OCI-LY3 (cell line): ENCODE results near the gene BFSP1.

ENCODE experiments used
- H2AFZ ChIP-seq: fragments of 200-600, 300-600 bp; shearing (Covaris generic); 2 replicates; pipeline ENCODE4 v1.6.0; 2014; ENCODE audit warnings: antibody characterized with exemption, low read depth, low read length
- H3K27ac ChIP-seq: fragments of 200-600, 300-600 bp; sonication (generic); 2 replicates; pipeline ENCODE4 v1.5.1; 2014; ENCODE audit warnings: mild to moderate bottlenecking, low read length, moderate library complexity, mixed read lengths
- H3K27me3 ChIP-seq: fragments of 200-600, 300-600 bp; sonication (generic); 2 replicates; pipeline ENCODE4 v1.6.1; 2014; ENCODE audit warnings: low read depth, low read length, mixed read lengths
- H3K36me3 ChIP-seq: fragments of 200-600, 300-600 bp; sonication (generic); replicated peaks from 2 replicates; pipeline ENCODE3; 2014; ENCODE audit warnings: low read depth, low read length, mixed read lengths
- H3K4me1 ChIP-seq: fragments of 300-600, 200-600 bp; sonication (generic); 2 replicates; pipeline ENCODE4 v1.6.1; 2014; ENCODE audit warnings: low read length, mixed read lengths
- H3K4me2 ChIP-seq: fragments of 200-600, 300-600 bp; sonication (generic); 2 replicates; pipeline ENCODE4 v1.6.1; 2014; ENCODE audit warnings: low read length, mixed read lengths
- H3K4me3 ChIP-seq: fragments of 300-600, 200-600 bp; sonication (generic); 2 replicates; pipeline ENCODE4 v1.5.1; 2014; ENCODE audit warnings: antibody characterized with exemption, mild to moderate bottlenecking, low read length, moderate library complexity
- H3K79me2 ChIP-seq: fragments of 300-600, 200-600 bp; shearing (Covaris generic); 2 replicates; pipeline ENCODE4 v1.6.1; 2014; ENCODE audit warnings: mild to moderate bottlenecking, low read length, mixed read lengths
- H3K9ac ChIP-seq: fragments of 300-600, 200-600 bp; shearing (Covaris generic); 2 replicates; pipeline ENCODE4 v1.6.0; 2014; ENCODE audit warnings: mild to moderate bottlenecking, low read length, moderate library complexity
- H3K9me3 ChIP-seq: fragments of 200-600, 300-600 bp; shearing (Covaris generic); 2 replicates; pipeline ENCODE4 v1.6.1; 2014; ENCODE audit warnings: low read length, mixed read lengths; ENCODE audit not compliant: insufficient read depth
- H4K20me1 ChIP-seq: fragments of 200-600, 300-600 bp; sonication (generic); 2 replicates; pipeline ENCODE4 v1.6.1; 2016; ENCODE audit warnings: low read length, mixed read lengths; ENCODE audit not compliant: insufficient read depth
- EZH2phosphoT487 ChIP-seq: fragments of 200-600 bp; shearing (Covaris generic); IDR thresholded peaks from 2 replicates; pipeline ENCODE4 v1.6.1; 2018; ENCODE audit warnings: antibody characterized with exemption, mixed run types, low read depth
- TF ChIP-seq, protein P1 (sequence below): fragments of 200-600, 300-600 bp; sonication (generic); IDR thresholded peaks from 2 replicates; pipeline ENCODE4 v1.5.1; 2014; ENCODE audit warnings: antibody characterized with exemption, low read length, low read depth

Gene BFSP1

GRCh38 chr20:17505636-17506517 lies 25.3 kb downstream of the BFSP1 start:
- Histone ChIP-seq H3K79me2 (no peaks in the 10 kb centered on the region), H3K4me3 (peak overlapping the region; percentile 83), H4K20me1 (no peaks in the 10 kb centered on the region), H3K9ac (peak overlapping the region; percentile 53), H3K27ac (no peak overlapping the region), H3K9me3 (no peaks in the 10 kb centered on the region), H3K4me1 (peaks cover 11% of the 10 kb centered on the region), H3K36me3 (no peaks in the 10 kb centered on the region), H3K27me3 (peaks cover 39% of the 10 kb centered on the region), H3K4me2 (peak overlapping the region; percentile 99), H2AFZ (peak overlapping the region; percentile 59)
- TF ChIP-seq EZH2phosphoT487: no peak
- TF ChIP-seq, protein P1, sequence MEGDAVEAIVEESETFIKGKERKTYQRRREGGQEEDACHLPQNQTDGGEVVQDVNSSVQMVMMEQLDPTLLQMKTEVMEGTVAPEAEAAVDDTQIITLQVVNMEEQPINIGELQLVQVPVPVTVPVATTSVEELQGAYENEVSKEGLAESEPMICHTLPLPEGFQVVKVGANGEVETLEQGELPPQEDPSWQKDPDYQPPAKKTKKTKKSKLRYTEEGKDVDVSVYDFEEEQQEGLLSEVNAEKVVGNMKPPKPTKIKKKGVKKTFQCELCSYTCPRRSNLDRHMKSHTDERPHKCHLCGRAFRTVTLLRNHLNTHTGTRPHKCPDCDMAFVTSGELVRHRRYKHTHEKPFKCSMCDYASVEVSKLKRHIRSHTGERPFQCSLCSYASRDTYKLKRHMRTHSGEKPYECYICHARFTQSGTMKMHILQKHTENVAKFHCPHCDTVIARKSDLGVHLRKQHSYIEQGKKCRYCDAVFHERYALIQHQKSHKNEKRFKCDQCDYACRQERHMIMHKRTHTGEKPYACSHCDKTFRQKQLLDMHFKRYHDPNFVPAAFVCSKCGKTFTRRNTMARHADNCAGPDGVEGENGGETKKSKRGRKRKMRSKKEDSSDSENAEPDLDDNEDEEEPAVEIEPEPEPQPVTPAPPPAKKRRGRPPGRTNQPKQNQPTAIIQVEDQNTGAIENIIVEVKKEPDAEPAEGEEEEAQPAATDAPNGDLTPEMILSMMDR: no peak

DNA sequence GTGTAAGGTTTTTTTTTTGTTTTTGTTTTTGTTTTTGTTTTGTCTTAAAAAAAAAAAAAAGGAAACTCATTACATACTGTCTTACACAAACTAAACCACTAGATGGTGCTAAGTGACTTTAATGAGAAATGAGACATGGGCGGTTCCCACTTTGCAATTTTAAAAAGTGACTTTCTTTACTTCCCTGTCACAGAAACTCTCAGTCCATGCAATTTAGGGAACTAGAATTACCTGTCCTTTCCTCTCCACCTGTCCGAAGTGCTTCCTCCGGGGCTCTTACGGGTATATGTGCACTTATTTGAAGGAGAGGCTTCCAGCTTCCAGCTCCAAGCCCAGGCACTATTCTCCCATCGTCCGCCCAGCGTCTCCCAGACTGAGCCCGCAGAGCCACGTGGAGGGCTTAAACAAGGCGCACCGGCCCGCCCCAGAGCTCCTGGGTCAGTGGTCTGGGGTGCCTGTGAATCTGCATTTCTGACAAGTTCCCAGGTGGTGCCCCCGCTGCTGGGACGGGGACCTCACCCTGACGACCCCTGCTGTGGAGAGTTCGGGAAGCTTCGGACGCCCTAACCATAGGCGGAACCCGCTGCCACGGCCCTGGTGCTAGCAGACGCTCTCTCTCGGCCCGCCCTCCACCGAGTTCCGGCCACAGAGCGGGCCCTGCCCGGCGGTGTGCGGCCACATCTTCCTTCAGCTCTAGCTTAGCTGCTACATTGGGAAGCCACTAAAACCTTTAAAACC lies 26.1 kb downstream of the BFSP1 start:
- Histone ChIP-seq H3K36me3 (no peaks in the 10 kb centered on the region), H3K79me2 (no peaks in the 10 kb centered on the region), H3K4me3 (peak overlapping the region; percentile 83), H3K27ac (no peak overlapping the region), H3K4me1 (peaks cover 11% of the 10 kb centered on the region), H3K27me3 (peaks cover 34% of the 10 kb centered on the region), H2AFZ (peak overlapping the region; percentile 59), H3K9ac (peak overlapping the region; percentile 53), H3K9me3 (no peaks in the 10 kb centered on the region), H3K4me2 (peak overlapping the region; percentile 99), H4K20me1 (no peaks in the 10 kb centered on the region)
- TF ChIP-seq, protein P1: peak; percentile 84
- no peak for TF ChIP-seq EZH2phosphoT487

DNA sequence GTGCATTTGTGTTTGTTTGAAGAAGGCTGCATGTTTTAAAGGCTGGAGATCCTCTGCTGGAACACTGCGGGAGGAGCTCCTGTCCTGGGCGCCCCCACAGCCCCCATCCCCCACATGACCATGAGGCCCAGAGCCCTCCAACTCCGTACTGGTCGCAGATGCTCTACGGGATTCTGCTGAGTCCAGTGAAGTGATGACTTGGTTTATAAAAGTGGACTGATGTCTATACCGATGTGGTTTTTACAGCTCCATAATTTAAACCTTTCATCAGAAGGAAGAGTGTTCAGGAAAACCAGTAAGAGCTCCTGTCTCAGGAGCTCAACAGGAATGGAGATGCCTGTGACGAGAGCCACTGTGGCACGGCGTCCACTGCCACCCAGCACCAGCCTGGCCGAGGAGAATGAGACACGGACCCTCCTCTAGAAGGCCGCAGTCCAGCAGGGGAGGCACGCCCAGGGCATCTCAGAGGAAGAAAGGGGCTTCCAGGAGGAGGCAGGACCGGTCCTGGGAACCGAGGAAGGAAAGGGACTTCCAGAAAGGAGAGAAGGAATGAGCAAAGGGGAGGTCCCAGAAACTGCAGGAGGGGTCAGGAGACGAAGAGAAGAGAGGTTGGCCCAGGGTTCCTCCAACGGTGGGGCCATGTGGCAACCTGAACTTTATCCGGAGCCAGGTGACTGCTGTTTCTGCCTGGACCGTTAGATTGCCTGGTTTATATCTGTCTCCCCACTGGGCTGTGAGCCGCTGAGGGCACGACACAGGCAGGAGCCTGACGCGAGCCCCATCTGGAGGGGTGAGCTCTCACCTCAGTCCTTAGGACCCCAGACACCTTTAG lies 26.9 kb downstream of the BFSP1 start:
- Histone ChIP-seq H3K4me2 (peak overlapping the region; percentile 99), H3K36me3 (no peaks in the 10 kb centered on the region), H3K4me3 (peak overlapping the region; percentile 83), H4K20me1 (no peaks in the 10 kb centered on the region), H3K79me2 (no peaks in the 10 kb centered on the region), H3K9me3 (no peaks in the 10 kb centered on the region), H3K27me3 (peaks cover 32% of the 10 kb centered on the region), H2AFZ (no peak overlapping the region), H3K9ac (no peak overlapping the region), H3K4me1 (peaks cover 11% of the 10 kb centered on the region), H3K27ac (no peak overlapping the region)
- TF ChIP-seq, protein P1: no peak
- TF ChIP-seq EZH2phosphoT487: no peak
